GM12875 (cell line): Measurements from ENCODE around the gene SORCS2.

Experiments
- H3K4me3 ChIP-seq: one replicate; pipeline ENCODE4 v1.5.1; 2011; ENCODE audit warnings: low read depth, low read length, control low read depth
- CTCF ChIP-seq: IDR thresholded peaks from 2 replicates; pipeline ENCODE4 v1.5.1; 2011; ENCODE audit warnings: low read depth, mild to moderate bottlenecking, control low read depth, inconsistent platforms, low read length, moderate library complexity, borderline replicate concordance; ENCODE audit not compliant: insufficient read depth

SORCS2 gene

GRCh38 chr4:7309636-7310390 lies 117.5 kb downstream of the SORCS2 start:
- H3K4me3 ChIP-seq, result no peak overlapping the region
- TF ChIP-seq CTCF, result no peak

DNA sequence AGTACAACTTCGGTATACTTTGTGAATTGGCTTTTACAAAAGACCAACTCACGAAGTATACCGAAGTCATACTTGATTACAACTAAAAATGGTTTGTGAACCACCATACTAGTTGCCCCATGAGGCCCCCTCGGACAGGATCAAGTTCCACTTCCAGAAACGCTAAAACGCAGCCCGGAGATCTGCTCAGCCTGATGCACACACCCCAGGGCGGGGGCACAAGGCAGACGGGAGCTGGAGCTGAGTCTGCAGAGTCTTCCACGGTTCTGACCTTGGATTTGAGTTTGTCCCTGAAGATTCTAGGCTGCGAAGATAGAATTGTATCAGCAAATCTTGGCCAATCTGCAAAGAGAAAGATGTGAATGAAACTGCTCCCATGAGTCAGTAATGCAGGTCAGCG lies 118.1 kb downstream of the SORCS2 start:
- no peak for TF ChIP-seq CTCF
- H3K4me3 ChIP-seq, result no peak overlapping the region

DNA sequence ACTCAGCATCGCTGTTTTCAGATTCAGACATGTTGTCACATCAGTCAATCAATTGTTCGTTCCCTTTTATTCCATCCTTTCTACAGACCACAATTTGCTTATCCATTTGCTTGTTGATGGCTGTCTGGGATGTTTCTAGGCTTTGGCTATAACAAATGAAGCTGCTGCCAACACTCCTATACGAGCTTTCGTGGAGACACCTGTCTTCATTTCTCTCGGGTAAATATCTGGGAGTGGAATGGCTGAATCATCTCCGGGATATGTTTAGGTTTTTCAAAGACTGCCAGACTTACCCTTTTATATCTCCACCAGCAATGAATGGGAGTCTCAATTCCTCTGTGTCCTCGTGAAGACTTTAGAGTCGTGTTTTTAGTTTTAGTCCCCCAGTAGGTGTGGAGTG lies 118.9 kb downstream of the SORCS2 start:
- TF ChIP-seq CTCF, result no peak
- H3K4me3 ChIP-seq, result no peak overlapping the region

DNA sequence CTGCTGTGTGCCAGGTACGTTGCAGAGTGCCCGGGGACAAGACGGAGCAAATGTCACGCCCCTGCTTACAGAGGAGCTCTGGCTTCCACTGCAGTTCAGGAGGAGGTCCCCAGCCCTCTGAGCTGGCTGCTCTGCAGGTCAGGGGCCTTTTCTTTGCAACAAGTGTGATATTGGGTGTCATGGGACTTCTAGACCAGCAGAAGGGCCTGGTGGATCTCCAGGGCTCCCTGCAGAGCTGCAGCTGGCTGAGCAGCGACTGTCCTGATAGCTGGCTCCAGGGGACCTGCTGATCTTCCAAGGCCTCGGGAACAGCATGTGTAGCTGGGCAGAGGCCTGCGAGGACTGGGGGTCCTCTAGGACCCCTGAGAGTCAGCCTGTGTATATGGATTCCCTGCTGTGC lies 120.4 kb downstream of the SORCS2 start:
- TF ChIP-seq CTCF, result no peak
- no peak overlapping the region for H3K4me3 ChIP-seq

- no peak for TF ChIP-seq CTCF
- H3K4me3 ChIP-seq, result no peak overlapping the region
Measured at GRCh38 chr4:7313347-7313811, 121.0 kb downstream of the SORCS2 start.

- H3K4me3 ChIP-seq, result no peak overlapping the region
- no peak for TF ChIP-seq CTCF
Measured at GRCh38 chr4:7313991-7314390, 121.7 kb downstream of the SORCS2 start.

DNA sequence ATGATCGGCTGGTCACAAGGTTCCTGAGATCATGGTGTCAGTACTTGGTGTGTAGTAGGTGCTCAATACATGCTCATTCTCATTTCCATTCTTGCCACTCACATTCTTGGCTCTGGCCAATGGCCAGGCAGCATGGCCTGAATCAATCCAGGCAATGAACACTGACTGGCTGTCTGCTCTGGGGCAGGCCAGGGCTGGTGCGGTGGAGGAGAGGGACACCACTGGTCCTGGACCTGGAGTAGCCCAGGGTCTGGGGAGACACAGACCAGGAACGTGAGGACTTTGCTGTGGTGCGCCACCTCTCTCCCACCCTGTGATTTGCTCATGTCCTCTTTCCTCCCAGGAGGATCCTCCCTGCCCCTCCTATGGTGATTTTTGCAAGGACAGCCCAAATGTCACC lies 122.9 kb downstream of the SORCS2 start:
- H3K4me3 ChIP-seq, result no peak overlapping the region
- TF ChIP-seq CTCF, result no peak
